Astrocyte (in vitro differentiated cells and primary cell): ENCODE measurements around the gene DEFB132.

Experiments
- EZH2 ChIP-seq: IDR thresholded peaks from 2 replicates; pipeline ENCODE4 v1.6.1; 2012; ENCODE audit warnings: mild to moderate bottlenecking, low read length, inconsistent platforms; ENCODE audit not compliant: insufficient read depth
- TF ChIP-seq, protein P1 (sequence below): IDR thresholded peaks from 2 replicates; pipeline ENCODE4 v1.5.1; 2011; ENCODE audit warnings: low read depth, mild to moderate bottlenecking, inconsistent platforms, low read length, moderate library complexity; ENCODE audit not compliant: insufficient read depth

GRCh38 chr20:259981-260380, 2.5 kb downstream of the DEFB132 start:
- TF ChIP-seq, protein P1, sequence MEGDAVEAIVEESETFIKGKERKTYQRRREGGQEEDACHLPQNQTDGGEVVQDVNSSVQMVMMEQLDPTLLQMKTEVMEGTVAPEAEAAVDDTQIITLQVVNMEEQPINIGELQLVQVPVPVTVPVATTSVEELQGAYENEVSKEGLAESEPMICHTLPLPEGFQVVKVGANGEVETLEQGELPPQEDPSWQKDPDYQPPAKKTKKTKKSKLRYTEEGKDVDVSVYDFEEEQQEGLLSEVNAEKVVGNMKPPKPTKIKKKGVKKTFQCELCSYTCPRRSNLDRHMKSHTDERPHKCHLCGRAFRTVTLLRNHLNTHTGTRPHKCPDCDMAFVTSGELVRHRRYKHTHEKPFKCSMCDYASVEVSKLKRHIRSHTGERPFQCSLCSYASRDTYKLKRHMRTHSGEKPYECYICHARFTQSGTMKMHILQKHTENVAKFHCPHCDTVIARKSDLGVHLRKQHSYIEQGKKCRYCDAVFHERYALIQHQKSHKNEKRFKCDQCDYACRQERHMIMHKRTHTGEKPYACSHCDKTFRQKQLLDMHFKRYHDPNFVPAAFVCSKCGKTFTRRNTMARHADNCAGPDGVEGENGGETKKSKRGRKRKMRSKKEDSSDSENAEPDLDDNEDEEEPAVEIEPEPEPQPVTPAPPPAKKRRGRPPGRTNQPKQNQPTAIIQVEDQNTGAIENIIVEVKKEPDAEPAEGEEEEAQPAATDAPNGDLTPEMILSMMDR = no peak
- TF ChIP-seq EZH2 = no peak
